Activated T-helper 17 cell treated with anti-CD3 and anti-CD28 coated beads, Interleukin-2, amount 50 U/mL, for 72 hours (primary cell): ENCODE results near the gene KCNIP3. TPM values are rescaled to one million over a fixed set of nuclear protein-coding genes. Genes with fewer than 3 reads are reported as not detected.

Experiments
- ATAC-seq: fragments of 150-1000 bp; cut with Tn5 transposase; replicated peaks from 2 replicates; pipeline ENCODE4 v1.10.0; 2021; ENCODE audit warnings: mild to moderate bottlenecking, moderate library complexity
- H3K27ac Mint-ChIP-seq: one replicate; pipeline ENCODE4 v1.8.0; 2022; ENCODE audit warnings: mixed read lengths
- H3K27me3 Mint-ChIP-seq: one replicate; pipeline ENCODE4 v1.8.0; 2022; ENCODE audit warnings: mixed read lengths
- H3K36me3 Mint-ChIP-seq: one replicate; pipeline ENCODE4 v1.8.0; 2022; ENCODE audit warnings: low read depth, mild to moderate bottlenecking, mixed read lengths
- H3K4me1 Mint-ChIP-seq: one replicate; pipeline ENCODE4 v1.8.0; 2022; ENCODE audit warnings: mixed read lengths
- H3K4me3 Mint-ChIP-seq: one replicate; pipeline ENCODE4 v1.8.0; 2022; ENCODE audit warnings: mild to moderate bottlenecking, mixed read lengths
- H3K9me3 Mint-ChIP-seq: one replicate; pipeline ENCODE4 v1.8.0; 2022; ENCODE audit warnings: mixed read lengths
- total RNA-seq, 2 donors: library from RNA; stranded (reverse); gene quantifications; one replicate each; pipeline ENCODE4 v1.2.3, GENCODE V29; 2022

The KCNIP3 gene
- total RNA-seq, 2 donors from 2014 or later, result not detected

DNA sequence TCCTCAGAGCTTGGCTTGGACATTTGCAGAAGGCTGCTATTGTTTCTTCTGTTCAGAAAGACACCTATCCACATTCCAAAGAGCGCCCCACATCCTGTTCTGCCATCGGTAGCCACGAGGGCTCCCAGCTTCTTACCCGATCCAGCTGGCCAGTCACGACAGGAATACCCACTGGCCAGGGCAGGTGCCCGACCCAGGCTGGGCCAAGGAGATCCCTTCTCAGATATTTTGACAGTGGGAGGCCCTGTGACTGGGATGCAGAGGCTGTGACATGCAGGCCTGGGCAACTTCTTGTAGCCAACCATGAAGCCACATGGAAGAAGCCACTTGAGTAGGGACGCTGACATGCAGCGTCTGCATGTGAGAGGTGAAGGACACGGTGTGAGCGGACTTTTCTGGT lies 34.5 kb downstream of the KCNIP3 start:
- H3K4me3 Mint-ChIP-seq, result no peak overlapping the region

DNA sequence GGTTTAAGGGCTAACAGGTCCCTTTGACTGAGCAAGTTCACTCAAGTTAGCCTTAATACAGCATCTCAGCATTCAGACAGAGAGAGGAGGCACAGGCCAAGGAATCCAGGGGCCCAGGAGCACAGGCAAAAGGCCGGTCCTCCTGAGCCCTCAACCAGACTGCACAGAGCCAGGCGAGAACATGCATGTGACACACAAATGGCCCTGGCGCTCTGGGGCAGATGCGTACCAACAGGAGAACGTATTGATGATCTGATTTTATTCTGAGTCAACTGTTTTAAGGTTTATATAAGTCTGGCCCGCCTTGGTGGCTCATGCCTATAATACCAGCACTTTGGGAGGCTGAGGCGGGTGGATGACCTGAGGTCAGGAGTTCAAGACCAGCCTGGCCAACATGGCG lies 34.9 kb downstream of the KCNIP3 start:
- Mint-ChIP-seq H3K4me1 (no peaks in the 10 kb centered on the region), H3K36me3 (no peaks in the 10 kb centered on the region), H3K9me3 (no peaks in the 10 kb centered on the region), H3K27ac (no peak overlapping the region), H3K27me3 (peaks cover 3% of the 10 kb centered on the region), H3K4me3 (no peak overlapping the region)
- ATAC-seq, result no peak

More for the DNA sequence above, 34.5 kb downstream of the KCNIP3 start:
- H3K36me3 Mint-ChIP-seq, result no peaks in the 10 kb centered on the region
- no peaks in the 10 kb centered on the region for H3K9me3 Mint-ChIP-seq
- ATAC-seq, result no peak
- no peaks in the 10 kb centered on the region for H3K4me1 Mint-ChIP-seq
- peaks cover 3% of the 10 kb centered on the region for H3K27me3 Mint-ChIP-seq
- H3K27ac Mint-ChIP-seq, result no peak overlapping the region

DNA sequence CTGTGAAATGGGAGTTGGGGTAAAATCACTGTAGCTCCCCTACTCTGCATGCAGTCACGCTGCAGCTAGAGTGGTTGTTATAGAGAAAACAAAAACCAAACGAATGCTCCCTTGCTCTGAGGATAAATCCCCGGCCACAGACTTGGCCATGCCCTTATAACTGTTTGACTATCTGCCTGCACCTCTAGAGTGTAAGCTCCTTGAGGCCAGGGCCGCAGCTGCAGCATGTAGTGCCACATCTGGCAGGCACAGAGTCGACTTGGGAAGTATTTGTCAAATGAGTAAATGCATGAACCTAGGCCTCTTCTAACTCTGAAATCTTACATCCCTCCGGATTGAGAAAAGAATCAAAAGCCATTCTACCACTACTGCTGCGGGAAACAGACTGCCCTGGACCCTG lies 35.9 kb downstream of the KCNIP3 start:
- Mint-ChIP-seq H3K36me3 (no peaks in the 10 kb centered on the region), H3K27me3 (peaks cover 7% of the 10 kb centered on the region), H3K9me3 (no peaks in the 10 kb centered on the region), H3K4me3 (no peak overlapping the region), H3K4me1 (no peaks in the 10 kb centered on the region), H3K27ac (no peak overlapping the region)
- no peak for ATAC-seq

DNA sequence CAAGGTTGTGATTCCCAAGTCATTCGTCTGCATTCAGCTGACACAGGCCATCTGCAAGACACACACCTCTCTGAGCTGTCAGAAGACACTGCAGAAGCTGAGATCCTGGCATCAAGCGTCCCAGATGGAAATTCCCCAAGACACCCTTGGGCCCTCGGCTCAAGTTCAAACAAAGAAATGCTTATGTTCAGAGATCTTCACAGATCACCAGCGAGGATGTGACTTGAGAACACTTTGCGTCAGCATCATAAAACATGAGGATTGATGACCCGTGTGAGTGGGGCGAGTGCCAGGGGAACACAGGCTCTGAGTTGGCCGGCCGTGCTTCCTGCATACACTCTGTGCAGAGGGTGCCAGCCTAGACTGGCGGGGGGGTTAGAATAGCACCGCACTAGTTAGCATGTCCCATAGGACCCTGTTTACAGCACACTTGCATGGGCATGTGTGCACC lies 36.8 kb downstream of the KCNIP3 start:
- Mint-ChIP-seq H3K4me3 (no peak overlapping the region), H3K27ac (no peak overlapping the region), H3K27me3 (peaks cover 7% of the 10 kb centered on the region), H3K9me3 (no peaks in the 10 kb centered on the region), H3K36me3 (no peaks in the 10 kb centered on the region), H3K4me1 (no peaks in the 10 kb centered on the region)
- no peak for ATAC-seq

DNA sequence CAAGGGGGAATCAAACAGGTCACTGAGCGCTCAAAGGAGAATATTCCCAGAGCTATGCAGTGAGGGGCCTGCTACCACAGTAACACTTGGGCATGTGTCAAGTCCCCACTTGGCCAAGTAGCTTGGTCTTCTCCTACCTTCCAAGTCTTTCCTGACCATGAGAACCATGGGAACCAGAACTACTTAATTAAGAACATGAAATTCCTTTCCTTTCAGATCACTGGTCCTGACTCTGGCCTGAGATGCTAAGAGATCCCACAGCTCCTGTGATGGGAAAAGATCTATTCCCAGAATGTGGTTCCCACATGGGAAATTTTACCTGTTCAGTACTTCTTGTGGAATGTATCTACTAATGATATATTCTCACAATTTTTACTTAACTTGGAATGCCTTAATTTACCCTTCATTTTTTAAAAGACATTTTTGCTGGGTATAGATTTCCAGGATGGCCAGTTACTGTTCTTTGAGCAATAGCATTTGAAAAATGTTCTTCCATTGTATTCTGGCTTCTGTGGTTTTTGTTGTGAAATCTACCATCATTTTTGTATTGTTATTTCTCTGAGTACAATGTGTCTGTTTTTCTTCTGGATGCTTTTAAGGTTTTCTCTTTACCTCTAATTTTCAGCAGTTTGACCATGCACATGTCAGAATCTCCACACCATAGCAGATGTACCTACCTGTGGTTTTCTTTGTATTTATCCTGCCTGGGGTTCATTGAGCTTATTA lies 37.9 kb downstream of the KCNIP3 start:
- no peaks in the 10 kb centered on the region for H3K36me3 Mint-ChIP-seq
- ATAC-seq, result no peak
- H3K27me3 Mint-ChIP-seq, result peaks cover 7% of the 10 kb centered on the region
- no peak overlapping the region for H3K4me3 Mint-ChIP-seq
- H3K4me1 Mint-ChIP-seq, result no peaks in the 10 kb centered on the region
- H3K9me3 Mint-ChIP-seq, result no peaks in the 10 kb centered on the region
- H3K27ac Mint-ChIP-seq, result no peak overlapping the region

DNA sequence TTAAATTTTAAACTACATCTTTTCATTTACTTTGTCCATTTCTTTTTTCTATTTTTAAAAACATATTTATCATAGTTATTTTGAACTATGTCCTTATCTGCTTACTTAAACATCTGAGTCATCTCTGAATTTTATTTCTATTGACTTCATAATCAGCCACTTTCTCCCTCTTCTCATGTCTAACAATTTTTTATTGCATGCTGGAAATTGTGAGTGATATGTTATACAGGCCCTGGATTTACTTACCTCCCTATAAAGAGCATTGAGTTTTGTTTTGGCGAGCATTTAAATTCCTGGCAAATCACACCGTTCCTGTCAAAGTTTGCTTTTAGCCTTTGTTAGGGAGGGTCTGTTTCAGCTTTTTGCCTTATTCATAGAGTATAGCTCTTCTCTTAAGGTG lies 39.3 kb downstream of the KCNIP3 start:
- Mint-ChIP-seq H3K4me3 (no peak overlapping the region), H3K27me3 (peaks cover 9% of the 10 kb centered on the region), H3K36me3 (no peaks in the 10 kb centered on the region), H3K27ac (no peak overlapping the region), H3K4me1 (no peaks in the 10 kb centered on the region), H3K9me3 (no peaks in the 10 kb centered on the region)
- no peak for ATAC-seq

DNA sequence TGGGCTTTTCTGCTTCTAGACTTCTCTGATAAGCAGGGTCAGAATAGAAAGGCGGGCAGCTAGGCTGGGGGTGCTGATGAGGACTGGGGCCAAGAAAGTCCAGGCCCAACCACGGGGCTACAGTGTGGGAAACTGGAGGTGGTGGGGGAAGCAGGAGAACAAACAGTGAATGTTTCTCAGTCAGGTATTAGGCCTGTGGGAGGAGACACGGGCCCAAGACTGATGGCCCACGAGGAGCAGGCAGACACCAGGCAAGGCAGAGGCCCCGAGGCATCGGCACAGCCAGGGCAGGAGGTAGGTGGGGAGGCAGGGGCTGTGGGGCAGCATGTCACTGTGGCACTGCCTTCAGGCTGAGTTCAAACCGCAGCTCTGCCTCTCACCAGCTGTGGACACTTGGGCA lies 40.7 kb downstream of the KCNIP3 start:
- Mint-ChIP-seq H3K4me1 (no peaks in the 10 kb centered on the region), H3K27me3 (peaks cover 19% of the 10 kb centered on the region), H3K36me3 (no peaks in the 10 kb centered on the region), H3K4me3 (no peak overlapping the region), H3K9me3 (no peaks in the 10 kb centered on the region), H3K27ac (no peak overlapping the region)
- ATAC-seq, result no peak

DNA sequence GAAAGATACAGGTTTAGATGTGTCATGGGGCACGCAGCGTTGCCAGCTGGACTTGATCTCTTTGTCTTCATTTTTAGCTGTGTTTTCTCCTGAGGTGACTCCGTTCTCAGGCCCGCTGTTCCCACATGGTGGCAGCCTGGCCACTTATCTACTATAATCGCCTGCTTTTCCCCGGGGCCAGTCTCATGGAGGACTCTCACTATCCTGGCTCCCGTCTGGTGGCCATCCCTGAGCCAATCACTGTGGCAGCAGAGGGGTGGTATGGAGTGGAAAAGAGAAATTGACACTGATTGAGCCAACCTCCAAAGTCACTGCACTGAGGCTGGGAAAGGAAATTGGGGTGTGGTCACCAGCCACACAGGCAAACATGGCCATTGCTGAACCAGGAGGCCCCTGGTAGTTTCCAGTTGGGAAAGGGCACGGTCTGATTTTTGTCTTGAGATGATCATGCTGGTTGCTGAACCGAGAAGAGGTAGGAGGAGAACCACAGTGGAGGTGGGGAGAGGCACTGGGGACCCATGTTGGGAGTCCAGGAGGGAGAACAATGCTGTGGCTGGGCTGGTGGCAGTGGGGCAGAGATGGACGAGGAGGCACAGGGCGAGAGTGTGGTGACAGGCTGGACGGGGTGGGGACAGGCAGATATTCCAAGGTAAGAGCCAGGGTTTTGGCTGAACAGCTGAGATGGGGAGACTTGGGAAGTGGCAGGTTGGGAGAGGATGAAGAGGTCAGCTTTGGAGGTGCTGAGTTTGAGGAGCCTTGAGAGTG lies 45.6 kb downstream of the KCNIP3 start:
- Mint-ChIP-seq H3K27me3 (peaks cover 26% of the 10 kb centered on the region), H3K4me3 (no peak overlapping the region), H3K27ac (no peak overlapping the region), H3K9me3 (no peaks in the 10 kb centered on the region), H3K36me3 (no peaks in the 10 kb centered on the region), H3K4me1 (no peaks in the 10 kb centered on the region)
- no peak for ATAC-seq

DNA sequence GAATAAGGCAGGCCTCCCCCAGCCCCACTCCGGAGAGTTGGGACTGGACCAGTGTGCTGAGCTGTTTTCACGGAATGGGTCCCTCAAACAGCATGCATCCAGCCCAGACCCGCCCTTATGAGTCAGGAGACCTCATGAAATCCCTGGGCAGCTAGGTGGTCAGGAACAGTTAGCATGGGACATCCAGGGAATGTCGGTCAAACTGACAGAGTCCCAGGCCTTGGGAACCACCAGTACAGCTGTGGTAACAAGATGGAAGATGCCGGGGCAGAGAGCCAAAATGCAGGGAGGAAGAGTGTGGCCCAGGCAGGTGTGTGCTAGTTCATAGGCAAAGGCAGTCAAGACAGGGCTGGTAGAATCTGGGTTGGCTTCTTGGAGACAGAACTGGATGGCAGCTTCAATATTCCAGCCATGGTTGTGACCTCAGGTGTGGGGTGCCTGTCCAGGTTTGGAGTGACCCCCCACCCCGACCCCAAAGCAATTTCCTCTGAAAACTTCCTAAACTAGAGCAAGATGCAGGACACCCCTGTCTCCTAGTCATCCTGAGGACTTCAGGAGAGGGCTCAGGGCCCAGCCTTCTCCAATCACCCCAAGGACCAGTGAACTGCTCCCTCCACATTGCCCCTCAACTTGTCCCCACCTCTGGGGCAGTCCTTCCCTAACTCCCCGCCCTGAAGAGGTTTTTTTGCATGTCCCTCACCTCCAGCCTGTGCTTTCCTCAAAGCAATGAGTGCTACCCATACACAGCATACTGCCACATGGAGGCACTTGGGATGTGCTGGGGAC lies 46.5 kb downstream of the KCNIP3 start:
- H3K36me3 Mint-ChIP-seq, result no peaks in the 10 kb centered on the region
- no peaks in the 10 kb centered on the region for H3K9me3 Mint-ChIP-seq
- H3K4me1 Mint-ChIP-seq, result no peaks in the 10 kb centered on the region
- ATAC-seq, result no peak
- H3K27ac Mint-ChIP-seq, result no peak overlapping the region
- peaks cover 32% of the 10 kb centered on the region for H3K27me3 Mint-ChIP-seq
- H3K4me3 Mint-ChIP-seq, result no peak overlapping the region

DNA sequence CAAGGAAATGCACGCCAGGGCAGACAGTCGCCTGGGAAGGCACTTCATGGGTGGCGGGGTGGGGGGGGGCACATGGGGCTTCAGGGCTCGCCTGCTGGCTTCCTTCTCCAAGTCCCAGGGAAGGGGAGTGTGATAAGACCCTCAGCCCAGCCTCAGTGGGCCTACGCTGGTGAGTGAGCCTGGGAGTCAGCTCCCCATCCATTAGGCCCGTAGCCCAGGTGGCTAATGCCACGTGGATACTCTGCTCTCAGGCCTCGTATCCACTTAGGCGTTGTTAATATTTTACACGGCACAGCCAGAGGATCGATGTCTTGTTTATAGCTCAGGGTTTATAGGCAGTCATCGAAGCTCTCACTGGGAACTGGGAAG lies 47.1 kb downstream of the KCNIP3 start:
- Mint-ChIP-seq H3K9me3 (no peaks in the 10 kb centered on the region), H3K36me3 (no peaks in the 10 kb centered on the region), H3K4me3 (no peak overlapping the region), H3K27me3 (peaks cover 32% of the 10 kb centered on the region), H3K27ac (no peak overlapping the region), H3K4me1 (no peaks in the 10 kb centered on the region)
- no peak for ATAC-seq

DNA sequence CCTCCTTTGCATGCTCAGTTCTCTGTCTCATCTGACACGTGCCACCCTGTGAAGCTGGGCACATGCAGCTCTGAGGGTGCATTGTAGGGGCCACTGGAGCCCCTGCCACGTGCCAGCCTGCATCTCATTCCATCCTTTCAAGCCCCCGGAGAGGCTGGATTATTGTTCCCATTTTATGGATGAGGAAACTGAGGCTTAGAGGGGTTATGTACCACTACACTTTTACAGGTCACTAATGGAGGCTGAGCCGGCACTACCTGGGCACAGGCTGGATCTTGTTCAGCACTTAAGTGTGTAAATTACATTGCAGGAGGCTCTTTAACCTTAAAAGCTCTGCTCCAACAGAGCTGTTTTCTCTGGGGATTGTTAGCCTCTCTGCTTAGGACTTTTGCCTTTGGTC lies 47.5 kb downstream of the KCNIP3 start:
- Mint-ChIP-seq H3K9me3 (no peaks in the 10 kb centered on the region), H3K27me3 (peaks cover 32% of the 10 kb centered on the region), H3K27ac (no peak overlapping the region), H3K36me3 (no peaks in the 10 kb centered on the region), H3K4me1 (no peaks in the 10 kb centered on the region), H3K4me3 (peak overlapping the region; percentile 67)
- no peak for ATAC-seq

DNA sequence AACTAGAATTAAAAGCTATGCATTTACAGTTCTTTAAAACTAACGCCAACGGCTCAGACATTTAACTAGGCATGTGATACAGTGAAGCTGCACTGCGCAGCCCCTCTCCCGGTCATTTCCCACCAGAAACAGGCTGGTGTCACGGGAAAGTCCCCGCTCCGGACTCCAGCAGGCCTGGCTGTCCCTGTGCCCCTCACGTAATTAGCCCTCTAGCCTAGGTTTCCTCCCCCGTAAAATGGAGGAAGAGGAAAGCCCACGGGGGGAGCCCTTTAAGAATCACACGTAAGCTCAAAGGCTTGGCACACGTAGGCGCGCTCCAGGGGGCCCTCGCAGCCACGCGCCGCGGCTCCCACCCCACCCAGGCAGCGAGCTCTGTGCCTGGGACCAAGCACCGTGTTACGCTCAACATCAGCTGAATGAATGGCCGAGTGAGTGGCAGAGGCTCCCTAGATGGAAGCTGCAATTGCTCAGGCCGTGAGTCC lies 48.0 kb downstream of the KCNIP3 start:
- Mint-ChIP-seq H3K27ac (no peak overlapping the region), H3K4me3 (peak overlapping the region; percentile 67), H3K4me1 (no peaks in the 10 kb centered on the region), H3K9me3 (no peaks in the 10 kb centered on the region), H3K36me3 (no peaks in the 10 kb centered on the region), H3K27me3 (peaks cover 32% of the 10 kb centered on the region)
- peak; percentile 18 for ATAC-seq

DNA sequence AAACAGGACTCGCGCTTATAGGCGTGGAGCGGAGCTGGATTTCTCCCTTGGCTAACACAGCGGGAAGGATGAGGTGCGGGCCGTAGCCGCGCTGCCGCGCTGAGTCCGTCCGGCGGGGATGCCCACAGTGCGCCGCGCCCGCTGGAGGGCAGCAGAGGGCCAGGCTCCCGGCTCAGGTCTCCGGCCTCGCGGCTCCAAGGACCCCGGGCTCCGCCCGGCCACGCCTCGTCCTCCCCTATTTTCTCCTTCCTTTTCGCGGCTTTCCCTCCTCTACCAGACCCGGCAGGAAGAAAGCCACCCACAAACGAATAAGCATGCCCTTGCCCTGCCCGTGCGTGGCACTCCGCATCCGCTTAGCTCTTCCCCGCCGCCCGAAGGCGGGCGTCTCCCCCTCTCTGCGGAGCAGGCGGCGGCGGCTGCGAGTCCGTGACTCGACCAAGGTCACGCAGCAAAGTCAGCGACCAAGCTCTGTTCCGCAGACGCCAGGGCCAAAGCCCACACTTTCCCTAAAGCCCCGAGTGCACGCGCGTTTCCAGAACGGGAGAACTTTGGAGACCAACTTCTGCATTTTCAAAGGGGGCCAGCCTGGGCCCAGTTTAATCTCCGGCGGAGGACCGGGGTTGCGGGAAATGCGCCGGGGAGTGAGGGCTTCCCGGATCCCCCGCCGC lies 48.5 kb downstream of the KCNIP3 start:
- Mint-ChIP-seq H3K36me3 (no peaks in the 10 kb centered on the region), H3K4me3 (peak overlapping the region; percentile 67), H3K27me3 (peaks cover 32% of the 10 kb centered on the region), H3K27ac (no peak overlapping the region), H3K9me3 (no peaks in the 10 kb centered on the region), H3K4me1 (no peaks in the 10 kb centered on the region)
- peak; percentile 89 for ATAC-seq

DNA sequence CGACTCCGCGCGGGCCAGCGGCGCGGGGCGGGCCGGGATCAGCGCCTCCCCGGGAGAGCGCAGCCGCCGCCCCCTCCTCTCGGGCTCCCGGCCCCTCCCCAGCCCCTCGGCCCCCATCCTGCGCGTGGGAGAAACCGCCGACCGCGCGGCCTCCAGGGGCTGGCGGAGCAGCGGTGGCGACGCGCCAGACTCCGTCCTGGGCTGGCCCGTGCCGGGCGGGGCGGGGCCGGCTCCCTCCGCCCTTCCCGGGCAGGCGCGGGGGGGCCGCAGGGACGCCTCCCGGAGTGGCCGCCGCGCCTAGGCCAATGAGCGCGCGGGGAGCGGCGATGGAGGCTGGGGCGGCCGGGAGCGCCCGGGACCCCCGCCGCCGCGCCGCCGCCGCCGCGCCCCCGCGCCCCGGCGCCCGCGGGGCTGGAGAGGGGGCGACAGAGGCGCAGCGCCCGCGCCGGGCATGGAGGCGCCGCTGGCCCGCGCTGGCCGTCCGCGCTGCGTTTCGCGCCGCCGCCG lies 49.1 kb downstream of the KCNIP3 start:
- no peaks in the 10 kb centered on the region for H3K9me3 Mint-ChIP-seq
- H3K4me3 Mint-ChIP-seq, result peak overlapping the region; percentile 67
- H3K27me3 Mint-ChIP-seq, result peaks cover 31% of the 10 kb centered on the region
- no peaks in the 10 kb centered on the region for H3K4me1 Mint-ChIP-seq
- no peaks in the 10 kb centered on the region for H3K36me3 Mint-ChIP-seq
- peak; percentile 27 for ATAC-seq
- no peak overlapping the region for H3K27ac Mint-ChIP-seq
